Esophagus muscularis mucosa (tissue), 4 donors: Measurements from ENCODE around the gene TMEM79.

Experiments used
- CTCF ChIP-seq, 3 experiments: fragments of 200-600 bp in 2 of 3; fragments of 450-650 bp in 1 of 3; sonication (generic) in 2 of 3; IDR thresholded peaks; one replicate each; pipeline ENCODE4 v1.5.1; 2017 to 2019; ENCODE audit warnings: antibody characterized with exemption in 3 of 3, mild to moderate bottlenecking in 2 of 3, moderate library complexity in 1 of 3
- EP300 ChIP-seq: sonication (generic); formaldehyde crosslinking; IDR thresholded peaks from one replicate; pipeline ENCODE4 v1.6.1; 2017; ENCODE audit warnings: antibody characterized with exemption
- POLR2A ChIP-seq: fragments of 450-650 bp; IDR thresholded peaks from one replicate; pipeline ENCODE4 v1.6.1; 2017; ENCODE audit warnings: antibody characterized with exemption, moderate library complexity, mild to moderate bottlenecking, low read depth
- POLR2AphosphoS5 ChIP-seq, 2 donors: sonication (generic); formaldehyde crosslinking; IDR thresholded peaks; one replicate each; pipeline ENCODE4 v1.6.1; 2017; ENCODE audit warnings: antibody characterized with exemption in 2 of 2

GRCh38 chr1:156244126-156244525 lies 40.0 kb upstream of the TMEM79 start:
- TF ChIP-seq CTCF (IDR thresholded peaks at IDR 0.05) (no peak), POLR2AphosphoS5 (IDR thresholded peaks at IDR 0.05) (no peak), EP300 (no peak), POLR2A (no peak)
